HepG2 (cell line): Measurements from ENCODE around the gene EMILIN3. TPM values are rescaled to one million over a fixed set of nuclear protein-coding genes. Genes with fewer than 3 reads are reported as not detected.

Source experiments
- CBFB ChIP-seq: sonication (generic); formaldehyde crosslinking; IDR thresholded peaks from 2 replicates; pipeline ENCODE4 v1.4.0; 2020; ENCODE audit warnings: missing genetic modification reagents
- IRF9 ChIP-seq: sonication (generic); formaldehyde crosslinking; IDR thresholded peaks from 2 replicates; pipeline ENCODE4 v1.8.0; 2022; ENCODE audit warnings: missing genetic modification reagents, mild to moderate bottlenecking, borderline replicate concordance
- JUND ChIP-seq: sonication (generic); formaldehyde crosslinking; IDR thresholded peaks from 2 replicates; pipeline ENCODE4 v1.8.0; 2022; ENCODE audit warnings: mild to moderate bottlenecking, missing genetic modification reagents
- MYNN ChIP-seq: sonication (generic); formaldehyde crosslinking; IDR thresholded peaks from 2 replicates; pipeline ENCODE4 v1.4.0; 2020; ENCODE audit warnings: mild to moderate bottlenecking, low read depth, missing genetic modification reagents
- PAWR ChIP-seq: sonication (generic); formaldehyde crosslinking; IDR thresholded peaks from 2 replicates; pipeline ENCODE4 v1.4.0; 2020; ENCODE audit warnings: missing genetic modification reagents, mild to moderate bottlenecking, borderline replicate concordance
- TOPORS ChIP-seq: sonication (generic); formaldehyde crosslinking; IDR thresholded peaks from 2 replicates; pipeline ENCODE4 v1.8.0; 2023; ENCODE audit warnings: mild to moderate bottlenecking, missing genetic modification reagents
- WIZ ChIP-seq: sonication (generic); formaldehyde crosslinking; IDR thresholded peaks from 2 replicates; pipeline ENCODE4 v1.5.1; 2020; ENCODE audit warnings: mild to moderate bottlenecking, missing genetic modification reagents
- ZBTB14 ChIP-seq: sonication (generic); formaldehyde crosslinking; IDR thresholded peaks from 2 replicates; pipeline ENCODE4 v1.4.0; 2020; ENCODE audit warnings: missing genetic modification reagents
- ZBTB33 ChIP-seq: sonication (generic); formaldehyde crosslinking; IDR thresholded peaks from 2 replicates; pipeline ENCODE4 v1.4.0; 2020; ENCODE audit warnings: missing genetic modification reagents
- ZIK1 ChIP-seq: sonication (generic); formaldehyde crosslinking; IDR thresholded peaks from 2 replicates; pipeline ENCODE4 v1.5.0; 2020; ENCODE audit warnings: mild to moderate bottlenecking, low read depth, missing genetic modification reagents, borderline replicate concordance
- ZNF235 ChIP-seq: sonication (generic); formaldehyde crosslinking; IDR thresholded peaks from 2 replicates; pipeline ENCODE4 v1.8.1; 2023; ENCODE audit warnings: mild to moderate bottlenecking, missing genetic modification reagents, borderline replicate concordance
- ZNF331 ChIP-seq: sonication (generic); formaldehyde crosslinking; IDR thresholded peaks from 2 replicates; pipeline ENCODE4 v1.4.0; 2020; ENCODE audit warnings: missing genetic modification reagents
- ZNF639 ChIP-seq: conservative IDR thresholded peaks from 2 replicates; pipeline ENCODE4 v1.6.1; 2018; ENCODE audit warnings: missing genetic modification reagents
- polyA plus RNA-seq, 8 experiments: library from polyadenylated mRNA; depleted of rRNA in 3 of 8; stranded (reverse) in 7 of 8; unstranded in 1 of 8; fragments of >200 nt; fragmentation: Illumina TruSeq in 4 of 8; extraction: Trizol in 4 of 8; gene quantifications; 2 replicates each; pipeline versions ENCODE4 v1.2.1 to v1.2.3, GENCODE V29; 2011 to 2016; ENCODE audit warnings: low read depth in 4 of 8, missing spikeins in 1 of 8, mixed read lengths in 1 of 8; ENCODE audit not compliant: insufficient read depth in 1 of 8
- total RNA-seq, 5 experiments: library from RNA; depleted of rRNA; stranded (reverse); fragments of >200 nt; fragmentation: Illumina TruSeq; extraction: Trizol; gene quantifications; 2 replicates each; pipeline ENCODE4 v1.2.3, GENCODE V29; 2016; ENCODE audit warnings: low read depth in 1 of 5
- TF ChIP-seq, protein P1 (sequence below): sonication (generic); formaldehyde crosslinking; IDR thresholded peaks from 2 replicates; pipeline ENCODE4 v1.8.0; 2022; ENCODE audit warnings: missing genetic modification reagents, low read depth, mild to moderate bottlenecking, borderline replicate concordance
- TF ChIP-seq, protein P2 (sequence below): sonication (generic); formaldehyde crosslinking; IDR thresholded peaks from 2 replicates; pipeline ENCODE4 v1.4.0; 2020; ENCODE audit warnings: missing genetic modification reagents
- TF ChIP-seq, protein P3 (sequence below): sonication (generic); formaldehyde crosslinking; IDR thresholded peaks from 2 replicates; pipeline ENCODE4 v1.8.1; 2023; ENCODE audit warnings: mild to moderate bottlenecking, missing genetic modification reagents
- TF ChIP-seq, protein P4 (sequence below): sonication (generic); formaldehyde crosslinking; IDR thresholded peaks from 2 replicates; pipeline ENCODE4 v1.5.1; 2020; ENCODE audit warnings: missing genetic modification reagents, mild to moderate bottlenecking, borderline replicate concordance

EMILIN3 gene
- total and polyA plus RNA-seq, 2 of the 13 experiments (the other 11 are each of a cell fraction or from before 2014, with no cell fraction given) = 0.25 to 0.29 TPM

DNA sequence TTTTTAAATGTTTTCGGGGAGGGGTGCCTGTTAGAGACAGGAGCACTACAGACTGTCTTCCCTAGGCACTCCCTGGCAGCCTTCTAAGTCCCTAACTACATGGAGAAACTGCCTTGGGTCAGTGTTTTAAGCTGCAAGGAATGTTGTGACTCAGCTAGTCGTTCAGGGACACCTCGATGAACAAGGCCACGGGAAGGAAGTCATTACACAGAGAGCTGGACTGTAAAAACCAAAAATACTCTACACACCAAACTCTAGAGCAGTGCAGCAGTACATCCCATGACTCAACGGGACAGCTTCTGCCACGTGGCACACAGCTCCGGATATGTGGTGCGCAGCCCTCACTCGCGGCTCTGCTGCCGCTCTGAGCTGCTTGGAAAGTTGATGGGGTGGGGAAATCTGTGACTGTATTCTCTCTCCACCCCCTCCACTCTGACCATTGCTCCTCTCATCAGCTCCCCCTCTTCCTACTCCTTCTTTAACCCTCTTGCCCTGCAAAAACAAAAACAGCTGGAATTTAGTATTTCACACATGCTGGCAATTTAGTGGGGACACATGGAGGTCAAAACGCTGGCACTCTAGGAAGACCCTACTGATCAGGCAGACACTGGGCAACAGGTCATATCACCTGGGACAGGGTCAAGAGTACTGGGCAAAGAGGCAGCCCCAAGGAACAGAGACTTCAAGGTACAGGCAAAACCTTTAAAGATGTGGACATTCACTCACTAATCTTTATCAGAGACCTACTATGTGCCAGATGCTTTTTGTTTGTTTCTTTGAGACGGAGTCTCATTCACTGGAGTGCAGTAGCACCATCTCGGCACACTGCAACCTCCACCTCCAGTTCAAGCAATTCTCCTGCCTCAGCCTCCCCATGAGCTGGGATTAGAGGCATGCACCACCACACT lies 36.9 kb downstream of the EMILIN3 start (continued):
- TF ChIP-seq PAWR = no peak
- peak; percentile 86; the same call in 1 of the 2 replicates for TF ChIP-seq WIZ (CRISPR knock-in tag)
- TF ChIP-seq ZIK1 (CRISPR knock-in tag) = no peak
- TF ChIP-seq ZNF235 (CRISPR knock-in tag) = no peak
- peak; percentile 55; the same call in 1 of the 2 replicates for TF ChIP-seq JUND
- TF ChIP-seq IRF9 (CRISPR knock-in tag) = peak; percentile 75; the same call in 1 of the 2 replicates
- 0 out of 2 replicates have a peak, but pooled peaks have one; percentile 46 for TF ChIP-seq ZNF639
- TF ChIP-seq, protein P1, sequence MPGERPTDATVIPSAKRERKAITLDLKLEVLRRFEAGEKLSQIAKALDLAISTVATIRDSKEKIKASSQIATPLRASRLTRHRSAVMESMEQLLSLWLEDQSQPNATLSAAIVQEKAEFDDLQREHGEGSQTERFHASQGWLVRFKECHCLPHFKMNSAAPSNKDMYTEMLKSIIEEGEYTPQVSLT = 0 out of 2 replicates have a peak, but pooled peaks have one; percentile 22
- TF ChIP-seq, protein P2, sequence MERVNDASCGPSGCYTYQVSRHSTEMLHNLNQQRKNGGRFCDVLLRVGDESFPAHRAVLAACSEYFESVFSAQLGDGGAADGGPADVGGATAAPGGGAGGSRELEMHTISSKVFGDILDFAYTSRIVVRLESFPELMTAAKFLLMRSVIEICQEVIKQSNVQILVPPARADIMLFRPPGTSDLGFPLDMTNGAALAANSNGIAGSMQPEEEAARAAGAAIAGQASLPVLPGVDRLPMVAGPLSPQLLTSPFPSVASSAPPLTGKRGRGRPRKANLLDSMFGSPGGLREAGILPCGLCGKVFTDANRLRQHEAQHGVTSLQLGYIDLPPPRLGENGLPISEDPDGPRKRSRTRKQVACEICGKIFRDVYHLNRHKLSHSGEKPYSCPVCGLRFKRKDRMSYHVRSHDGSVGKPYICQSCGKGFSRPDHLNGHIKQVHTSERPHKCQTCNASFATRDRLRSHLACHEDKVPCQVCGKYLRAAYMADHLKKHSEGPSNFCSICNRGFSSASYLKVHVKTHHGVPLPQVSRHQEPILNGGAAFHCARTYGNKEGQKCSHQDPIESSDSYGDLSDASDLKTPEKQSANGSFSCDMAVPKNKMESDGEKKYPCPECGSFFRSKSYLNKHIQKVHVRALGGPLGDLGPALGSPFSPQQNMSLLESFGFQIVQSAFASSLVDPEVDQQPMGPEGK (CRISPR knock-in tag) = peak; percentile 47; the same call in 1 of the 2 replicates
- TF ChIP-seq MYNN = no peak
- TF ChIP-seq ZBTB14 (CRISPR knock-in tag) = no peak
- TF ChIP-seq ZBTB33 (CRISPR knock-in tag) = peak; percentile 74; the same call in 1 of the 2 replicates
- TF ChIP-seq, protein P3, sequence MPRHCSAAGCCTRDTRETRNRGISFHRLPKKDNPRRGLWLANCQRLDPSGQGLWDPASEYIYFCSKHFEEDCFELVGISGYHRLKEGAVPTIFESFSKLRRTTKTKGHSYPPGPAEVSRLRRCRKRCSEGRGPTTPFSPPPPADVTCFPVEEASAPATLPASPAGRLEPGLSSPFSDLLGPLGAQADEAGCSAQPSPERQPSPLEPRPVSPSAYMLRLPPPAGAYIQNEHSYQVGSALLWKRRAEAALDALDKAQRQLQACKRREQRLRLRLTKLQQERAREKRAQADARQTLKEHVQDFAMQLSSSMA (CRISPR knock-in tag) = peak; percentile 75; the same call in 1 of the 2 replicates
- no peak for TF ChIP-seq TOPORS (CRISPR knock-in tag)
- 0 out of 2 replicates have a peak, but pooled peaks have one; percentile 13 for TF ChIP-seq CBFB (CRISPR knock-in tag)
- TF ChIP-seq ZNF331 = peak; percentile 63
- TF ChIP-seq, protein P4, sequence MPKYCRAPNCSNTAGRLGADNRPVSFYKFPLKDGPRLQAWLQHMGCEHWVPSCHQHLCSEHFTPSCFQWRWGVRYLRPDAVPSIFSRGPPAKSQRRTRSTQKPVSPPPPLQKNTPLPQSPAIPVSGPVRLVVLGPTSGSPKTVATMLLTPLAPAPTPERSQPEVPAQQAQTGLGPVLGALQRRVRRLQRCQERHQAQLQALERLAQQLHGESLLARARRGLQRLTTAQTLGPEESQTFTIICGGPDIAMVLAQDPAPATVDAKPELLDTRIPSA (CRISPR knock-in tag) = no peak
